HT1080 (cell line): ENCODE results near the gene SH3RF2. TPM values are rescaled to one million over a fixed set of nuclear protein-coding genes. Genes with fewer than 3 reads are reported as not detected.

Experiments used
- DNase-seq: peaks from one replicate; pipeline ENCODE4 v3.0.0-alpha.2; 2015; ENCODE audit warnings: low read depth
- total RNA-seq: library from RNA; depleted of rRNA; stranded (reverse); fragments of >200 nt; shearing (Covaris generic); gene quantifications from 2 replicates; pipeline ENCODE4 v1.2.3, GENCODE V29; 2014

The SH3RF2 gene
- total RNA-seq, 1 experiment from 2014 or later: 18.9 TPM

- DNase-seq: peak; percentile 64
Measured at GRCh38 chr5:145921211-145921610, 15.2 kb upstream of the SH3RF2 start.

GRCh38 chr5:145922059-145922458, 14.3 kb upstream of the SH3RF2 start:
- DNase-seq: no peak

GRCh38 chr5:145923405-145923804, 13.0 kb upstream of the SH3RF2 start:
- DNase-seq: no peak

- no peak for DNase-seq
Measured at GRCh38 chr5:145924849-145925248, 11.5 kb upstream of the SH3RF2 start.

GRCh38 chr5:145925353-145925752, 11.0 kb upstream of the SH3RF2 start:
- peak; percentile 92 for DNase-seq

GRCh38 chr5:145925803-145926202, 10.6 kb upstream of the SH3RF2 start:
- no peak for DNase-seq

- DNase-seq: no peak
Measured at GRCh38 chr5:145931718-145932117, 4.7 kb upstream of the SH3RF2 start.

- DNase-seq: peak; percentile 68
Measured at GRCh38 chr5:145934276-145934675, 2.1 kb upstream of the SH3RF2 start.

- DNase-seq: peak; percentile 91
Measured at GRCh38 chr5:145937432-145938250, 1.3 kb downstream of the SH3RF2 start.

GRCh38 chr5:145938776-145939539, 2.6 kb downstream of the SH3RF2 start:
- DNase-seq: peak; percentile 60

GRCh38 chr5:145939540-145940065, 3.2 kb downstream of the SH3RF2 start:
- no peak for DNase-seq

GRCh38 chr5:145941096-145941447, 4.7 kb downstream of the SH3RF2 start:
- DNase-seq: no peak

GRCh38 chr5:145941448-145942130, 5.2 kb downstream of the SH3RF2 start:
- peak; percentile 88 for DNase-seq

- no peak for DNase-seq
Measured at GRCh38 chr5:145942201-145942600, 5.8 kb downstream of the SH3RF2 start.

- no peak for DNase-seq
Measured at GRCh38 chr5:145942749-145943148, 6.4 kb downstream of the SH3RF2 start.

GRCh38 chr5:145943674-145944121, 7.3 kb downstream of the SH3RF2 start:
- peak; percentile 23 for DNase-seq

- no peak for DNase-seq
Measured at GRCh38 chr5:145944328-145944727, 8.0 kb downstream of the SH3RF2 start.

GRCh38 chr5:145945620-145946111, 9.3 kb downstream of the SH3RF2 start:
- no peak for DNase-seq

- DNase-seq: peak; percentile 98
Measured at GRCh38 chr5:145946112-145946861, 9.9 kb downstream of the SH3RF2 start.

GRCh38 chr5:145947581-145947980, 11.2 kb downstream of the SH3RF2 start:
- no peak for DNase-seq

GRCh38 chr5:145948047-145948446, 11.7 kb downstream of the SH3RF2 start:
- no peak for DNase-seq
